AG04449 (cell line): Measurements from ENCODE around the gene TEX36.
"Not testable (repeated sequence)": the region's sequence is repeated elsewhere in the genome, so short reads cannot be mapped to it uniquely, and the experiment has no call there.

ENCODE experiments used
- CTCF ChIA-PET: fragments of 350-600 bp; formaldehyde crosslinking; extraction: SDS; loops from one replicate; lab custom pipeline; 2021; ENCODE audit warnings: antibody characterized with exemption; lab: Yijun Ruan, JAX
- POLR2A ChIA-PET: fragments of 400-600, 350-600 bp; formaldehyde crosslinking; extraction: SDS; loops from one replicate; lab custom pipeline; 2020; ENCODE audit warnings: antibody characterized with exemption, inconsistent platforms; lab: Yijun Ruan, JAX
- DNase-seq: peaks from one replicate; pipeline ENCODE4 v3.0.0-alpha.2; 2010; ENCODE audit warnings: low read depth, low spot score
- H3K4me3 ChIP-seq: 2 replicates; pipeline ENCODE4 v1.5.1; 2011; ENCODE audit warnings: low read depth, mild to moderate bottlenecking, control low read depth, low read length
- TF ChIP-seq, protein P1 (sequence below): IDR thresholded peaks from one replicate; pipeline ENCODE4 v1.5.1; 2011; ENCODE audit warnings: mild to moderate bottlenecking, moderate library complexity, low read length, control low read depth, inconsistent platforms; ENCODE audit not compliant: insufficient read depth; ENCODE audit errors: missing control alignments

Gene TEX36

DNA sequence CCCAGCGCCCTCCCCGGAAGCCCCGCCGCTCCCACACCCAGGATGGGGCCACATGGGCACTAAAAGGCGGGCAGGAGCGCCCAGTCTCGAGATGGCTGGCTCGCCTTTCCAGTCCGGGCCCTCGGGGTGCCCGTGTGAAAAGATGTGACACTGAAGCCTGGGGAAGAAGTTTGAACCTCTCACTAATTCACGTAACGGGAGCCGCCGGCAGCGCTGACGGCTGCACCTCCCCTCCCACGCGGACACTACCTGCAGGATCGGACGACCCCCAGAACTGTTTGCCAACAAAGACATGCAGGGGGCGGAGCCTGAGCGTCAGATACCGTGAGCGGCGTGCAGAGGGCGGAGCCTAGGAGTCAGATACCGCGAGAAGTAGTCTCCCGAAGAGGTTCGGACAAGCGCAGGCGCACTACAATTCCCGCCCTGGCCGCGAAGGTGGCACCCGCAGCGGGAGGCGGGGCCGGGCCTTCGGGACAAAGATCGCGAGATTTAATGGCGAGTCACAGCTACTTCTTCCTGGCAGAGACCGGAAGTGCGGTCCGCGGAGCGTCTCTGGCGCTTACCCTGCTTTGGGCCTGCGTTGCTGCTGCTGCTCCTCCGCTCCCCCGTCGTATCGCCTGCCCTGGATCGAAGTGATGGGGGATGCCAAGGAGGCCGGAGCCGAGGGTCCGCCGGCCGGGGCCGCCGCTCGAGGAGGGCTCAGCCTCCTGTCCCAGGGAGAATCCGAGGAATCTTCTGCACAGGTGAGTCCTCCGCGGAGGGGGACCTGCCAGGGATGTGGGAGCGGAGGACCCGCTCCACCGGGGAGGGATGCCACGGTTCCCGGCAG lies 36.4 kb upstream of the TEX36 start, which contains the start of gene EDRF1:
EDRF1 (plus strand) TSS at position 537 of the 829 bp plus-strand sequence; CDS start at position 636, 99 bp downstream.
- TF ChIP-seq, protein P1, sequence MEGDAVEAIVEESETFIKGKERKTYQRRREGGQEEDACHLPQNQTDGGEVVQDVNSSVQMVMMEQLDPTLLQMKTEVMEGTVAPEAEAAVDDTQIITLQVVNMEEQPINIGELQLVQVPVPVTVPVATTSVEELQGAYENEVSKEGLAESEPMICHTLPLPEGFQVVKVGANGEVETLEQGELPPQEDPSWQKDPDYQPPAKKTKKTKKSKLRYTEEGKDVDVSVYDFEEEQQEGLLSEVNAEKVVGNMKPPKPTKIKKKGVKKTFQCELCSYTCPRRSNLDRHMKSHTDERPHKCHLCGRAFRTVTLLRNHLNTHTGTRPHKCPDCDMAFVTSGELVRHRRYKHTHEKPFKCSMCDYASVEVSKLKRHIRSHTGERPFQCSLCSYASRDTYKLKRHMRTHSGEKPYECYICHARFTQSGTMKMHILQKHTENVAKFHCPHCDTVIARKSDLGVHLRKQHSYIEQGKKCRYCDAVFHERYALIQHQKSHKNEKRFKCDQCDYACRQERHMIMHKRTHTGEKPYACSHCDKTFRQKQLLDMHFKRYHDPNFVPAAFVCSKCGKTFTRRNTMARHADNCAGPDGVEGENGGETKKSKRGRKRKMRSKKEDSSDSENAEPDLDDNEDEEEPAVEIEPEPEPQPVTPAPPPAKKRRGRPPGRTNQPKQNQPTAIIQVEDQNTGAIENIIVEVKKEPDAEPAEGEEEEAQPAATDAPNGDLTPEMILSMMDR, result no peak
- ChIA-PET POLR2A (interaction anchor here (0.6 to 1.8 kb wide), 6 partner anchors 11 to 1622 kb away, joined by 3 to 6 read pairs (median 4); no protein-coding TSS in a partner anchor), CTCF (interaction anchor here (0.6 kb wide), 1 partner anchor 147 kb away, joined by 3 read pairs; no protein-coding TSS in a partner anchor)
- H3K4me3 ChIP-seq, result peak within 1 kb of the TSS; percentile 91
- DNase-seq, result peak; percentile 83

DNA sequence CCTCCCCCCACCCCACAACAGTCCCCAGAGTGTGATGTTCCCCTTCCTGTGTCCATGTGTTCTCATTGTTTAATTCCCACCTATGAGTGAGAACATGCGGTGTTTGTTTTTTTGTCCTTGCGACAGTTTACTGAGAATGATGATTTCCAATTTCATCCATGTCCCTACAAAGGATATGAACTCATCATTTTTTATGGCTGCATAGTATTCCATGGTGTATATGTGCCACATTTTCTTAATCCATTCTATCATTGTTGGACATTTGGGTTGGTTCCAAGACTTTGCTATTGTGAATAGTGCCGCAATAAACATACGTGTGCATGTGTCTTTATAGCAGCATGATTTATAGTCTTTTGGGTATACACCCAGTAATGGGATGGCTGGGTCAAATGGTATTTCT lies 31.8 kb upstream of the TEX36 start:
- H3K4me3 ChIP-seq, DNase-seq, POLR2A ChIA-PET, CTCF ChIA-PET: not testable (repeated sequence)

DNA sequence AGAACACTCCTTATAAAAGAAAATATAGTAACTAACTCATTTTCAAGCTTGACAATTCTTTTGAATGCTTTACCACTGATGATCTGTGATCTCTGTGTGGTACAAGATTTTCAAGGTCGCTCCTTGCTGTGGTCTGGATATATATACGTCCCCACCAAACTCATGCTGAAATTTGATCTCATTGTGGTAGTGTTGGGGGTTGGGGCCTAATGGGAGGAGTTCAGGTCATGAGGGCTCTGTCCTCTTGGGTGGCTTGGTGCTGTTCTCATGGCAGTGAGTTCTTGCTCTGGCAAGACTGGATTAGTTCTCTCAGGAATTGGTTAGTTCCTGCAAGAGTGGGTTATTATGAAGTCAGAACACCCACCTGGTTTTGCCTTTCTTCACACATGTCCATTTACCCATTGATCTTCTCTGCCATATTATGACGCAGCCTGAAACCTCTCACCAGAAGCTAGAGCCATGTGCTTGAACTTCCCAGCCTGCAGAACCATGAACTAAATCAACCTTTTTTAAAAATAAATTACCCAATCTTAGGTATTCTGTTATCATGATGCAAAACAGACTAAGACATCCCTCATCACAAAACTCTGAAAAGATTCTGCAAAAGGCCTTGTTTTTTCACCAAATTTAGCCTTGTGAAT lies 28.3 kb upstream of the TEX36 start:
- DNase-seq, result no peak

DNA sequence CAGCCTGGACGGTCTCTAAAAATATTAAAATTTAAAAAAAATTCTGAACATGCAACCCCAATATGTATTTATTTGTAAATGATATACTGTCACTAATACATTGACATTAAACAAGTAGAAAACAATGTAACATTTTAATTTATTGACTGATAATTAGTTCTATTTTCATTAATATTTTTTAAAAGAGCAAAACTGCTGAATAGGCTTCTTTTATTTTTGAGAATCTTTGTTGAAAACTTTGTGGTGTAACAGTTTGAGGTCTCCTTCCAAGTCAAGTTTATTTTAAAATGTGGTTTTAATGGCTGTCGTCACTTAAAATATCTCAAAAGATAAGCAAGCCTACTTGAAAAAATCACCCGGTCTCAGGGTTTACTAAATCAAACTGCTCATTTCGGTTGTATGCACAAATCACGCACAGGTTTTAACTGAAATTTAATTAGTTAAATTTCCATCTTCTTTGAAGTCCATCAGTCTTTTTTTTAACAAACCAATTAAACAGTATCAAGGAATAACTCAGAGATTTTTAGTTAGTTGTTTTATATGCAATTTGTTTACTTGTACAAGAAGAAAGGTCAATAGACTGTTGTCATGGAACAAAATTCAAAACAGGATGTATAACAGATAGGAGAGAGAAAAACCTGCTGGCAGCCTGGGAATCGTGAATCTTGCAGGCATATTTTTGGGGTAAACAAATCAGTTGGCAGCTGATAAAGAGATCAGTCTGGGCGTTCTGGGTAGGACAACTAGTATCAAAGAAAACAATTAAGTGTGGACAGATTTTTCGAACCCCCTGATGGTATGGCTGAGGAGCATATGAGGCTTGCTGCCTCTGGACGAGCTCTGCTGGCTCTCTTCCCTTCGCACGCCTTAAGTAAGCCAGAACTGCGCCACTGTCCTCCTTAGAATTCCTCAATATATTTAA lies 26.9 kb upstream of the TEX36 start:
- TF ChIP-seq, protein P1, result no peak
- CTCF ChIA-PET, result interaction anchor here (1.4 kb wide), 1 partner anchor 9 kb away, joined by 4 read pairs; no protein-coding TSS in a partner anchor
- POLR2A ChIA-PET, result no interaction called here
- no peak overlapping the region for H3K4me3 ChIP-seq
- no peak for DNase-seq

More for the DNA sequence above, 28.3 kb upstream of the TEX36 start:
- ChIA-PET CTCF (interaction anchor here (0.8 to 1.4 kb wide), 5 partner anchors 8 to 719 kb away, joined by 3 to 4 read pairs (median 3); no protein-coding TSS in a partner anchor), POLR2A (no interaction called here)
- H3K4me3 ChIP-seq, result no peak overlapping the region
- TF ChIP-seq, protein P1, result no peak

DNA sequence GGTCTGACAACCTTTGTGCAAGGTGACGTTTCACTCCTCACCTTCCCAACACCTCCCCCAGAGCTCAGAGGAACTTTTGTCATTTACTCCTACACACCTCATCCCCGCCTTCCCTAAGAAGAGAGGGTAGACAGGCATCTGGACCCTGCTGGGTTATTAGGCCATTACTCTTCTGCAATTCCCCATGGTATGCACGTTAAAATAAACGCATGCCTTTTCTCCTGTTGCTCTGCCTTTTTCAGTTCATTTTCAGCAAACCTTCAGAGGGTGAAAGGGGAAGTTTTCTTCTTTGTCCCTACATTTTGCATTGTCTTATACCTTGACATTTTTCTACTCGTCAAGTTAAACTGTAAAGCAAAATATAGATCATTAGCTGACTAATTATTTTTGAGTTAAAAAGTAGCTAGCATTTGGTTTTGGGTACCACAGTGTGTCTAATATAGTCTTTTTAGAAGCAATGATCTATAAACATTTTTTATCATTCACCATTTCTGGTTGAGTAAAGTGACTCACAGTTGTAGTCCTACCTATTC lies 26.1 kb upstream of the TEX36 start:
- DNase-seq, result no peak
- TF ChIP-seq, protein P1, result no peak
- CTCF ChIA-PET, result no interaction called here
- POLR2A ChIA-PET, result no interaction called here
- no peak overlapping the region for H3K4me3 ChIP-seq
